OCI-LY7 (cell line): Measurements from ENCODE around the gene ARHGAP18. TPM values are rescaled to one million over a fixed set of nuclear protein-coding genes. Genes with fewer than 3 reads are reported as not detected.

Source experiments
- BruUV-seq: library from RNA; stranded (reverse); fragments of 400-500 nt; replicated peaks from 2 replicates; lab custom pipeline; 2021; lab: Mats Ljungman, UMichigan
- CTCF ChIA-PET: fragments of 300-600 bp; sonication (Branson Sonifier 250); formaldehyde crosslinking; loops from one replicate; lab custom pipeline; 2022; ENCODE audit warnings: antibody characterized with exemption; ENCODE audit not compliant: unreplicated experiment; lab: Charles Lee
- POLR2A ChIA-PET: fragments of 300-600 bp; sonication (Branson Sonifier 250); formaldehyde crosslinking; loops from one replicate; lab custom pipeline; 2022; ENCODE audit warnings: antibody characterized with exemption; lab: Charles Lee
- DNase-seq: peaks from one replicate; pipeline ENCODE4 v3.0.0-alpha.2; 2015; ENCODE audit warnings: low spot score
- H2AFZ ChIP-seq: fragments of 200-600 bp; sonication (generic), shearing (Covaris generic); 2 replicates; pipeline ENCODE4 v1.6.1; 2014; ENCODE audit warnings: mild to moderate bottlenecking, antibody characterized with exemption, low read length, moderate library complexity
- H3K27ac ChIP-seq: fragments of 200-600 bp; sonication (generic); 2 replicates; pipeline ENCODE4 v1.5.1; 2014; ENCODE audit warnings: mixed run types, low read depth, mild to moderate bottlenecking, moderate library complexity, low read length, inconsistent platforms; ENCODE audit not compliant: poor library complexity, severe bottlenecking
- H3K36me3 ChIP-seq: fragments of 200-600 bp; sonication (generic); 2 replicates; pipeline ENCODE4 v1.6.1; 2014; ENCODE audit warnings: mild to moderate bottlenecking, antibody characterized with exemption, low read length, moderate library complexity, mixed read lengths; ENCODE audit not compliant: insufficient read depth
- H3K4me1 ChIP-seq: fragments of 200-600 bp; sonication (generic); 2 replicates; pipeline ENCODE4 v1.5.1; 2014; ENCODE audit warnings: mild to moderate bottlenecking, low read length; ENCODE audit not compliant: insufficient read depth, poor library complexity, severe bottlenecking
- H3K4me2 ChIP-seq: fragments of 200-600 bp; sonication (generic); 2 replicates; pipeline ENCODE4 v1.6.1; 2014; ENCODE audit warnings: mild to moderate bottlenecking, low read length
- H3K4me3 ChIP-seq: fragments of 200-600 bp; sonication (generic); 2 replicates; pipeline ENCODE4 v1.5.1; 2014; ENCODE audit warnings: mild to moderate bottlenecking, low read depth, low read length; ENCODE audit not compliant: poor library complexity, severe bottlenecking
- H3K79me2 ChIP-seq: fragments of 200-600 bp; sonication (generic); 2 replicates; pipeline ENCODE4 v1.6.1; 2016; ENCODE audit warnings: low read depth, mild to moderate bottlenecking, low read length, moderate library complexity, mixed read lengths; ENCODE audit not compliant: insufficient read depth
- H3K9me2 ChIP-seq: fragments of 200-600 bp; sonication (generic); 2 replicates; pipeline ENCODE4 v1.6.1; 2016; ENCODE audit warnings: mild to moderate bottlenecking, low read length, mixed read lengths; ENCODE audit not compliant: insufficient read depth
- H3K9me3 ChIP-seq: fragments of 200-600 bp; sonication (generic); 2 replicates; pipeline ENCODE4 v1.6.1; 2014; ENCODE audit warnings: mild to moderate bottlenecking, mixed run types, low read length, mixed read lengths
- H4K20me1 ChIP-seq: fragments of 200-600 bp; sonication (generic); 2 replicates; pipeline ENCODE4 v1.6.1; 2014; ENCODE audit warnings: mild to moderate bottlenecking, antibody characterized with exemption, low read length, moderate library complexity, mixed read lengths; ENCODE audit not compliant: insufficient read depth
- EZH2phosphoT487 ChIP-seq: fragments of 200-600 bp; sonication (generic); IDR thresholded peaks from 2 replicates; pipeline ENCODE4 v1.6.1; 2018; ENCODE audit warnings: low read depth, borderline replicate concordance, mild to moderate bottlenecking, mixed run types, antibody characterized with exemption, low read length, moderate library complexity, mixed read lengths
- intact Hi-C: fragments of 100-400 bp; cut with micrococcal nuclease; formaldehyde crosslinking; loops from one replicate; pipeline ENCODE4 v1.10.0; 2022; ENCODE audit not compliant: unreplicated experiment
- total RNA-seq, 2 experiments: library from RNA; depleted of rRNA in 1 of 2; stranded (reverse); fragments of >200 nt in 1 of 2; shearing (Covaris generic) in 1 of 2; gene quantifications; 2 replicates each; pipeline ENCODE4 v1.2.3, GENCODE V29; 2014 to 2022
- TF ChIP-seq, protein P1 (sequence below): fragments of 200-600 bp; sonication (generic); conservative IDR thresholded peaks from 2 replicates; pipeline ENCODE4 v1.5.1; 2014; ENCODE audit warnings: mild to moderate bottlenecking, antibody characterized with exemption, low read length, moderate library complexity, mixed read lengths

Gene ARHGAP18
- total RNA-seq, 2 experiments from 2014 or later = 4.8 to 7.5 TPM

DNA sequence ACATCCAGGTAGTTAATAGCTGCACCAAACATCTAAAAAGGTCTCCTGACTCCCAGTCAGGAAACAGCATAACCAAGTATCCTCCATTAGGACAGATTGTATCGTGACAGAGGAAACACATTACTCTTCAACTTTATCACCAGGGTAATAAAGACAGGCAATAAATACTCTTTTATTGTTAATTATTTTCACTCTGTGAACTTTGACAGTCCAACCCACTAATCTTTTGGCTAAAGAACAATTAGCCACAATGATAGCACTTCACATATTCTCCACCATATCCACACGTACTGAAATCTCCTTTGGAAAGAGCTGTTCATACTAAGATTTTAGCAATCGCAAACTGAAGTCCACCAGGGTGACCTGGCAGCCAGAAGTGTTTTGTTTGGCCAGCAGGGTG lies 46.4 kb downstream of the ARHGAP18 start:
- no peak overlapping the region for H2AFZ ChIP-seq
- H3K36me3 ChIP-seq = no peaks in the 10 kb centered on the region
- TF ChIP-seq, protein P1, sequence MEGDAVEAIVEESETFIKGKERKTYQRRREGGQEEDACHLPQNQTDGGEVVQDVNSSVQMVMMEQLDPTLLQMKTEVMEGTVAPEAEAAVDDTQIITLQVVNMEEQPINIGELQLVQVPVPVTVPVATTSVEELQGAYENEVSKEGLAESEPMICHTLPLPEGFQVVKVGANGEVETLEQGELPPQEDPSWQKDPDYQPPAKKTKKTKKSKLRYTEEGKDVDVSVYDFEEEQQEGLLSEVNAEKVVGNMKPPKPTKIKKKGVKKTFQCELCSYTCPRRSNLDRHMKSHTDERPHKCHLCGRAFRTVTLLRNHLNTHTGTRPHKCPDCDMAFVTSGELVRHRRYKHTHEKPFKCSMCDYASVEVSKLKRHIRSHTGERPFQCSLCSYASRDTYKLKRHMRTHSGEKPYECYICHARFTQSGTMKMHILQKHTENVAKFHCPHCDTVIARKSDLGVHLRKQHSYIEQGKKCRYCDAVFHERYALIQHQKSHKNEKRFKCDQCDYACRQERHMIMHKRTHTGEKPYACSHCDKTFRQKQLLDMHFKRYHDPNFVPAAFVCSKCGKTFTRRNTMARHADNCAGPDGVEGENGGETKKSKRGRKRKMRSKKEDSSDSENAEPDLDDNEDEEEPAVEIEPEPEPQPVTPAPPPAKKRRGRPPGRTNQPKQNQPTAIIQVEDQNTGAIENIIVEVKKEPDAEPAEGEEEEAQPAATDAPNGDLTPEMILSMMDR = no peak
- TF ChIP-seq EZH2phosphoT487 = no peak
- no peak overlapping the region for H3K4me3 ChIP-seq
- H4K20me1 ChIP-seq = no peaks in the 10 kb centered on the region
- no peaks in the 10 kb centered on the region; the same call in 1 of the 2 replicates for H3K9me2 ChIP-seq
- H3K4me2 ChIP-seq = no peak overlapping the region
- no TSS peak for BruUV-seq
- H3K4me1 ChIP-seq = no peaks in the 10 kb centered on the region
- intact Hi-C loops = no loop called here
- no peak overlapping the region for H3K27ac ChIP-seq
- POLR2A ChIA-PET = interaction anchor here (0.6 to 1.7 kb wide), 2 partner anchors 18 to 32 kb away, joined by 3 to 4 read pairs; no protein-coding TSS in a partner anchor
- no peak for DNase-seq
- H3K79me2 ChIP-seq = no peaks in the 10 kb centered on the region
- CTCF ChIA-PET = no interaction called here
- no peaks in the 10 kb centered on the region for H3K9me3 ChIP-seq

DNA sequence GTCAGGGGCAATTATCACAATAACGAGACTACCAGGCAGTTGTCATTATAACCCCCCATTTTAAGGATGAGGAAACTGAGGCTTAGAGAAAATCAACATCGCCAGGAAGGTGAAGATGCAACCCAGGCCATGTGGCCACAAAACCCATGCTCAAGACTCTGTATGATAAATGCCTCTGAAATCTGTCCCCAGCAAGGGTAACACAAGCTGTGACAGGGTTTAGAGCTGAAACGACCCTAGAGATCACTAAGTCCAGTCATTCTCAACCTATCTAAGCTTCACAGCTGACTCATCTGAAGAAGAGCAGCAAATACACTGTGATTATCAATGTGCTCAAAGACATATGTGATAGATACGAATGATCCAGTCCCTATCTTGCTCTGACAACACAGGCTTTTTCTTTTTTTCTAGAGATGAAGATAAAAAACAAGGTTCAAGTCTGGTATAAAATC lies 47.0 kb downstream of the ARHGAP18 start:
- POLR2A ChIA-PET = interaction anchor here (0.6 to 1.7 kb wide), 2 partner anchors 19 to 31 kb away, joined by 3 to 4 read pairs; no protein-coding TSS in a partner anchor
- H3K4me1 ChIP-seq = no peaks in the 10 kb centered on the region
- no peaks in the 10 kb centered on the region for H3K79me2 ChIP-seq
- H3K9me3 ChIP-seq = no peaks in the 10 kb centered on the region
- no peak overlapping the region for H3K4me2 ChIP-seq
- BruUV-seq = no TSS peak
- H3K27ac ChIP-seq = no peak overlapping the region
- H3K9me2 ChIP-seq = no peaks in the 10 kb centered on the region; the same call in 1 of the 2 replicates
- no peak for DNase-seq
- intact Hi-C loops = no loop called here
- TF ChIP-seq, protein P1 = no peak
- TF ChIP-seq EZH2phosphoT487 = no peak
- no peak overlapping the region for H3K4me3 ChIP-seq
- H3K36me3 ChIP-seq = no peaks in the 10 kb centered on the region
- H2AFZ ChIP-seq = no peak overlapping the region
- CTCF ChIA-PET = no interaction called here
- no peaks in the 10 kb centered on the region for H4K20me1 ChIP-seq

DNA sequence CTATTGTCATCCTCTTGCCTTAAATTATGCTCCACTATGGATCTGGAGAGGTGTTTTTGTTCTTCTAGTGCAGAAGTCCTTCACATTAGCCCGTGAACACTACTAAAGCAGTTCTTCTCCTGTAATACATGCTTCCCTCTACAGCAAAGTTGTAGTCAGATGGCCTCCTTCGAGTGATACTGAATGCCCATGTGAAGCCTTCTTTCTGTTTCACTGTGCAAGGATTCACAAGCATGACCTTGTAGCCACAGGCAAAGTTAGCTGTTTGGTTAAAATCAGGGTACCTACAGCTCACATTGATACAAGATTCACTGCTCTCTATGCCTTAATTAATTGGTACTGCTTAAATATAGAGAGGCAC lies 47.6 kb downstream of the ARHGAP18 start:
- H2AFZ ChIP-seq = no peak overlapping the region
- no peaks in the 10 kb centered on the region for H3K4me1 ChIP-seq
- no peaks in the 10 kb centered on the region for H3K79me2 ChIP-seq
- no TSS peak for BruUV-seq
- ChIA-PET POLR2A (interaction anchor here (0.6 to 1.7 kb wide), 2 partner anchors 19 to 82 kb away, joined by 3 read pairs; no protein-coding TSS in a partner anchor), CTCF (no interaction called here)
- intact Hi-C loops = no loop called here
- H3K4me2 ChIP-seq = no peak overlapping the region
- H3K9me3 ChIP-seq = no peaks in the 10 kb centered on the region
- no peak overlapping the region for H3K4me3 ChIP-seq
- no peaks in the 10 kb centered on the region for H4K20me1 ChIP-seq
- no peaks in the 10 kb centered on the region for H3K36me3 ChIP-seq
- DNase-seq = no peak
- no peak for TF ChIP-seq EZH2phosphoT487
- TF ChIP-seq, protein P1 = no peak
- no peak overlapping the region for H3K27ac ChIP-seq
- no peaks in the 10 kb centered on the region; the same call in 1 of the 2 replicates for H3K9me2 ChIP-seq
